ENCODE measurements around the gene TRAPPC12.

DNA sequence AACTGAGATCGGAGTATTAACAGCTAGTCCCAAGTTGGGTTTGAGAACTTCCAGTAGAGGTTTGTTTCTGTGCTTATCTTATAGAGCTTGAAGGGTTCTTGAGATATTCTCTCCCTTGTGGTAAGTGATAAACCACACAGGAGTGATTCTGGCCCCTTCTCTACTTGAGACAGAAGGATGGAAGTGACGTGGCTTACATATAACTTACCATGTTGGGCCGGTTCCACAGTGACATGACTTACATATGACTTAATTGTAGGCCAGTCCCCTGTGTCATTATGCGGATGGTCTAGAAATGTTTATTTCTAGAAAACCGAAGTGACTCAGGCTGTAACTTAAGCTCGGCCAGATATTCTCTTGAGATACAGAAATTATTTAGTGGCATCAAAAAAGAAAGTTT, 62.7 kb downstream of the TRAPPC12 start:
- TF ChIP-seq, protein P1, sequence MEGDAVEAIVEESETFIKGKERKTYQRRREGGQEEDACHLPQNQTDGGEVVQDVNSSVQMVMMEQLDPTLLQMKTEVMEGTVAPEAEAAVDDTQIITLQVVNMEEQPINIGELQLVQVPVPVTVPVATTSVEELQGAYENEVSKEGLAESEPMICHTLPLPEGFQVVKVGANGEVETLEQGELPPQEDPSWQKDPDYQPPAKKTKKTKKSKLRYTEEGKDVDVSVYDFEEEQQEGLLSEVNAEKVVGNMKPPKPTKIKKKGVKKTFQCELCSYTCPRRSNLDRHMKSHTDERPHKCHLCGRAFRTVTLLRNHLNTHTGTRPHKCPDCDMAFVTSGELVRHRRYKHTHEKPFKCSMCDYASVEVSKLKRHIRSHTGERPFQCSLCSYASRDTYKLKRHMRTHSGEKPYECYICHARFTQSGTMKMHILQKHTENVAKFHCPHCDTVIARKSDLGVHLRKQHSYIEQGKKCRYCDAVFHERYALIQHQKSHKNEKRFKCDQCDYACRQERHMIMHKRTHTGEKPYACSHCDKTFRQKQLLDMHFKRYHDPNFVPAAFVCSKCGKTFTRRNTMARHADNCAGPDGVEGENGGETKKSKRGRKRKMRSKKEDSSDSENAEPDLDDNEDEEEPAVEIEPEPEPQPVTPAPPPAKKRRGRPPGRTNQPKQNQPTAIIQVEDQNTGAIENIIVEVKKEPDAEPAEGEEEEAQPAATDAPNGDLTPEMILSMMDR (IDR thresholded peaks at IDR 0.05; ENCODE audit: poor library complexity, severe bottlenecking), result no peak
- TF ChIP-seq EZH2 (IDR thresholded peaks at IDR 0.05; ENCODE audit: borderline replicate concordance, insufficient read depth, low read length, poor library complexity, severe bottlenecking), result no peak
- TF ChIP-seq EP300 (conservative IDR thresholded peaks at IDR 0.05; ENCODE audit: poor library complexity, severe bottlenecking), result no peak
- no peak for TF ChIP-seq SMC3 (conservative IDR thresholded peaks at IDR 0.05; ENCODE audit: poor library complexity)
- no peak for TF ChIP-seq POLR2AphosphoS5 (IDR thresholded peaks at IDR 0.05)
